SU-DHL-6 (cell line): Measurements from ENCODE around the gene PITPNM3.

ENCODE experiments used
- H2AFZ ChIP-seq: fragments of 200-600 bp; sonication (generic); 2 replicates; pipeline ENCODE4 v1.6.1; 2014; ENCODE audit warnings: low read depth, mild to moderate bottlenecking, moderate library complexity, mixed read lengths, antibody characterized with exemption, low read length; ENCODE audit not compliant: severe bottlenecking
- H3F3A ChIP-seq: fragments of 200-600 bp; shearing (Covaris generic); 2 replicates; pipeline ENCODE4 v1.6.0; 2016; ENCODE audit warnings: antibody characterized with exemption, mild to moderate bottlenecking; ENCODE audit not compliant: insufficient read depth
- H3K27ac ChIP-seq: fragments of 200-600 bp; sonication (generic); 2 replicates; pipeline ENCODE4 v1.5.1; 2016; ENCODE audit warnings: low read depth, mild to moderate bottlenecking, low read length, moderate library complexity, mixed read lengths
- H3K27me3 ChIP-seq: fragments of 200-600 bp; sonication (generic), shearing (Covaris generic); 2 replicates; pipeline ENCODE4 v1.6.0; 2014; ENCODE audit warnings: mild to moderate bottlenecking, low read length
- H3K36me3 ChIP-seq: fragments of 200-600 bp; sonication (generic); 2 replicates; pipeline ENCODE4 v1.6.1; 2014; ENCODE audit warnings: mild to moderate bottlenecking, low read length, mixed read lengths
- H3K4me2 ChIP-seq: fragments of 300-600, 200-600 bp; shearing (Covaris generic), sonication (generic); 2 replicates; pipeline ENCODE4 v1.6.0; 2014; ENCODE audit warnings: low read length, low read depth, mild to moderate bottlenecking; ENCODE audit not compliant: poor library complexity, severe bottlenecking
- H3K4me3 ChIP-seq: fragments of 200-600 bp; sonication (generic); 2 replicates; pipeline ENCODE4 v1.5.1; 2014; ENCODE audit warnings: antibody characterized with exemption, low read length, mild to moderate bottlenecking, mixed read lengths; ENCODE audit not compliant: insufficient read depth, poor library complexity, severe bottlenecking
- H3K79me2 ChIP-seq: fragments of 200-600 bp; sonication (generic); 2 replicates; pipeline ENCODE4 v1.6.1; 2014; ENCODE audit warnings: mild to moderate bottlenecking, low read length, moderate library complexity; ENCODE audit not compliant: insufficient read depth
- H3K9ac ChIP-seq: fragments of 200-600 bp; sonication (generic); 2 replicates; pipeline ENCODE4 v1.7.0; 2014; ENCODE audit warnings: mild to moderate bottlenecking, low read length
- H3K9me2 ChIP-seq: fragments of 200-600 bp; sonication (generic); replicated peaks from 2 replicates; pipeline ENCODE4 v1.6.1; 2014; ENCODE audit warnings: low read length; ENCODE audit not compliant: insufficient read depth
- H3K9me3 ChIP-seq: fragments of 200-600 bp; sonication (generic); 2 replicates; pipeline ENCODE4 v1.6.1; 2014; ENCODE audit warnings: low read length, mixed read lengths; ENCODE audit not compliant: insufficient read depth
- H4K20me1 ChIP-seq: fragments of 200-600 bp; sonication (generic); 2 replicates; pipeline ENCODE4 v1.6.1; 2014; ENCODE audit warnings: low read depth, mild to moderate bottlenecking, antibody characterized with exemption, low read length, moderate library complexity, mixed read lengths
- CTCF ChIP-seq: fragments of 200-600 bp; sonication (generic); IDR thresholded peaks from one replicate; pipeline ENCODE4 v1.5.1; 2017; ENCODE audit warnings: antibody characterized with exemption, mild to moderate bottlenecking, low read length, moderate library complexity; ENCODE audit not compliant: insufficient read depth, poor library complexity, severe bottlenecking
- EZH2phosphoT487 ChIP-seq: fragments of 200-600 bp; sonication (generic), shearing (Covaris generic); conservative IDR thresholded peaks from 2 replicates; pipeline ENCODE4 v1.6.1; 2018; ENCODE audit warnings: mild to moderate bottlenecking, antibody characterized with exemption, low read length, moderate library complexity, mixed read lengths

The PITPNM3 gene

GRCh38 chr17:6454495-6455320 is 101.6 kb downstream of the PITPNM3 start:
- no peak overlapping the region for H3K27ac ChIP-seq
- TF ChIP-seq EZH2phosphoT487, result no peak
- no peak for TF ChIP-seq CTCF
- no peak overlapping the region for H3K4me3 ChIP-seq
- no peaks in the 10 kb centered on the region for H3K9me3 ChIP-seq
- no peaks in the 10 kb centered on the region for H4K20me1 ChIP-seq
- no peak overlapping the region for H3K9ac ChIP-seq
- no peaks in the 10 kb centered on the region for H3K9me2 ChIP-seq
- H3K27me3 ChIP-seq, result no peaks in the 10 kb centered on the region
- H2AFZ ChIP-seq, result no peak overlapping the region
- no peaks in the 10 kb centered on the region for H3F3A ChIP-seq
- H3K79me2 ChIP-seq, result no peaks in the 10 kb centered on the region
- H3K4me2 ChIP-seq, result no peak overlapping the region
- H3K36me3 ChIP-seq, result no peaks in the 10 kb centered on the region

- Histone ChIP-seq H3K27ac (no peak overlapping the region), H3K9ac (no peak overlapping the region), H4K20me1 (no peaks in the 10 kb centered on the region), H2AFZ (no peak overlapping the region), H3K4me3 (no peak overlapping the region), H3K4me2 (no peak overlapping the region), H3K36me3 (no peaks in the 10 kb centered on the region), H3F3A (no peaks in the 10 kb centered on the region), H3K9me2 (no peaks in the 10 kb centered on the region), H3K27me3 (no peaks in the 10 kb centered on the region; the same call in 1 of the 2 replicates), H3K79me2 (no peaks in the 10 kb centered on the region), H3K9me3 (no peaks in the 10 kb centered on the region)
- TF ChIP-seq CTCF, result no peak
- TF ChIP-seq EZH2phosphoT487, result no peak
These were observed 102.9 kb downstream of the PITPNM3 start for GRCh38 chr17:6453279-6454024.

DNA sequence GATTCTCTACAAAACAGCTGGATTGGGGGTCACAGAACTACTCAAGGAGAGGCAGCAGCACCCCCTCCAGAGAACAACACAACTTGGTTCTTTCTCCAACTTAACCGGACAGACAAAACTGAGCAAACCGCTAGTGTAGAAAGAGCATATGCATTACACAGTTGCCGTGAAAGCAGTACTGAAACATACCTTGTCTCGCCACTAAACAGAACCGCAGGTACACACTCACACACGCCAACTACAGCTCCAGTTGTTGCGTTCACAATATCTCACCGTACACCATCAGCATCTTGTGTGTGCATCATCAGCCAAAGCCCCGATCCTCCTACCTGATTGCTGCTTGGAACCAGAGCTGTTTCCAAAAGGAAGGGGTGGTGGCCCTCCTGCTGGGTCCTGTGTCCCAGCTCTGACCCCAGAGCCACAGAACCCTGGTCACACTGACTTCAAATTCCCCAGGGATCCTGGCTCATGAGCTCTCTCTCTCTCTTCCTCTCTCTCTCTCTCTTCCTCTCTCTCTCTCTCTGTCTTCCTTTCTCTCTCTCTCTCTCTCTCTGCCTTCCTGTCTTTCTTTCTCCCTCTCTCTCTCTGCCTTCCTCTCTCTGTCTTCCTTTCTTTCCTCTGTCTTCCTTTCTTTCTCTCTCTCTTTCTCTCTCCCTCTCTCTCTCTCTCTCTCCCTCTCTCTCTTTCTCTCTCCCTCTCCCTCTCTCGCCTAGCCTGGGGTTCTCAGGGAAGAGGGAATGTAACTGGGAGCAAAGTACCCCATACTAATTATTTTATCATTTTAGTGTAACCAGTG is 103.7 kb downstream of the PITPNM3 start:
- H3K9ac ChIP-seq, result no peak overlapping the region
- no peaks in the 10 kb centered on the region for H4K20me1 ChIP-seq
- no peak overlapping the region for H3K4me2 ChIP-seq
- no peaks in the 10 kb centered on the region for H3F3A ChIP-seq
- no peaks in the 10 kb centered on the region for H3K36me3 ChIP-seq
- H3K27me3 ChIP-seq, result no peaks in the 10 kb centered on the region; the same call in 1 of the 2 replicates
- H3K4me3 ChIP-seq, result no peak overlapping the region
- no peaks in the 10 kb centered on the region for H3K9me3 ChIP-seq
- no peaks in the 10 kb centered on the region for H3K9me2 ChIP-seq
- H3K27ac ChIP-seq, result no peak overlapping the region
- TF ChIP-seq CTCF (no peak), EZH2phosphoT487 (no peak)
- no peaks in the 10 kb centered on the region for H3K79me2 ChIP-seq
- H2AFZ ChIP-seq, result no peak overlapping the region
